Right lobe of liver (tissue), 4 donors: ENCODE measurements around the gene FNDC3B.

Experiments used
- CTCF ChIP-seq, 4 donors: fragments of 200-600 bp in 3 of 4; fragments of 450-650 bp in 1 of 4; IDR thresholded peaks; one replicate each; pipeline versions ENCODE4 v1.5.1 to v1.8.0; 2016 to 2022; ENCODE audit warnings: antibody characterized with exemption in 4 of 4, mild to moderate bottlenecking in 2 of 4
- POLR2A ChIP-seq: fragments of 450-650 bp; IDR thresholded peaks from one replicate; pipeline ENCODE4 v1.6.1; 2017; ENCODE audit warnings: antibody characterized with exemption, mild to moderate bottlenecking
- donor health status: DM: no; HTN: no; CAD: no.
- donor health status: DM: no; HTN: no; CAD: no.
- donor health status: DM: no; HTN: yes; CAD: no.

- no peak for TF ChIP-seq CTCF (IDR thresholded peaks at IDR 0.05)
- TF ChIP-seq POLR2A: no peak
Measured at GRCh38 chr3:172359996-172360395, 320.6 kb downstream of the FNDC3B start.
